HG03521 (cell line): ENCODE measurements around the gene RFX3.

Source experiments
- ATAC-seq: cut with Tn5 transposase; IDR thresholded peaks from one replicate; pipeline ENCODE4 v1.9.1; 2021; ENCODE audit warnings: mild to moderate bottlenecking, moderate library complexity; ENCODE audit not compliant: unreplicated experiment

The RFX3 gene

DNA sequence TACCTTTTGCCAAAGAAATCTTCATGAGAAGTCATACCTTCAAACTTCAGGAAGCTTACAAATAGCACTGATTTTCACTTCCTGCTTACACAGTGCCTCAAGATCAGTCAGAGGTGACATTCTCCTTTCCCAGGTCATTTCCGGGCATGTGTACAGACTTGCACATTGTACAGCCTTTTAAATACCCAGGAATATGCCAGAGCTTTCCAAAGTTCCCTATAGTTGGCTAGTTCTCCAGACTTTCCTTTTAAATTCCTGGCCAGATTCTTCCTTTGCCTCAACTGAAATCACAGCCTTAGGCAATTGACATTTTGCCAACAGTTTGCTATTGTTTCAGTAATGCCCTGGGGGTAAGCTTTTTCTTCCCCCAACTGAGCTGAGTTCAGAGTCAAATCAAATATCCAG is 47.2 kb downstream of the RFX3 start:
- ATAC-seq = no peak

DNA sequence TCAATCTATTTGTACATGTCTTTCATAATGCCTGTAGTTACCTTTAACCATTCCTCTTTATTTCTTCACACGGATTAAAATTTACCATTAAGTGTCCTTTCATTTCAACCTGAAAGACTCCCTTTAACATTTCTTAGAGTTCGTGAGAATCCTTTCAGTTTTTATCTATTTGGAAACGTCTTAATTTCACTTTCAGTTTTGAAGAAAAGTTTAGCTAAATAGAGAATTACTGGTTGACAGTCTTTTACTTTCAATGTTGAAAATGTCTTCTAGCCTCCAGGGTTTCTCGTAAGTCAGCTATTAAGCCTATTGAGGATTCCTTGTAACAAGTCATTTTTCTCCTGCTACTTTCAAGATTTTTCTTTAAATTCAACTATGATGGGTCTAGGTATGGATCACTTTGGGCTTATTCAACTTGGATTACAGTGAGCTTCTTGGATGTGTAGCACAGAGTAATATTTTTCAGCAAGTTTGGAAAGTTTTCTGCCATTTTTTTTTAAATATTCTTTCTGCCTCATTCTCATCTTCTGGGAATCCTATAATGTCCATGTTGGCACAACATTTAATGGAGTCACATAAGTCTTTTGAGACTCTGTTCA is 48.5 kb downstream of the RFX3 start:
- no peak for ATAC-seq

DNA sequence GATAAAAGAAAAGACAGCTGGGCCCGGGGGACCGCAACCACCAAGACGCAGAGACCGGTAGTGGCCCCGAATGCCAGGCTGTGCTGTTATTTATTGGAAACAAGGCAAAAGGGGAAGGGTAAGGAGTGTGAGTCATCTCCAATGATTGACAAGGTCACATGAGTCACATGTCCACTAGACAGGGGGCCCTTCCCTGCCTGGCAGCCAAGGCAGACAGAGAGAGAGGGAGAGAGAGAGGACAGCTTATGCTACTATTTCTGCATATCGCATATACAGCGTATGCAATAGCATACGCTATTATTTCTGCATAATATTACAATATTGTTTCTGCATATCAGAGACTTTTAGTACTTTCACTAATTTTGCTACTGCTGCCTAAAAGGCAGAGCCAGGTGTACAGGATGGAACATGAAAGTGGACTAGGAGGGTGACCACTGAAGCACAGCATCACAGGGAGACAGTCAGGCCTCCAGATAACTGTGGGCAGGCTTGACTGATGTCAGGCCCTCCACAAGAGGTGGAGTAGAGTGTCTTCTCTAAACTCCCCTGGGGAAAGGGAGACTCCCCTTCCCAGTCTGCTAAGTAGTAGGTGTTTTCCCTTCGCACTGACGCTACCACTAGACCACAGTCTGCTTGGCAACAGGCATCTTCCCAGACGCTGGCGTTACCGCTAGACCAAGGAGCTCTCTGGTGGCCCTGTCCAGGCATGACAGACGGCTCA is 50.3 kb downstream of the RFX3 start:
- no peak for ATAC-seq

DNA sequence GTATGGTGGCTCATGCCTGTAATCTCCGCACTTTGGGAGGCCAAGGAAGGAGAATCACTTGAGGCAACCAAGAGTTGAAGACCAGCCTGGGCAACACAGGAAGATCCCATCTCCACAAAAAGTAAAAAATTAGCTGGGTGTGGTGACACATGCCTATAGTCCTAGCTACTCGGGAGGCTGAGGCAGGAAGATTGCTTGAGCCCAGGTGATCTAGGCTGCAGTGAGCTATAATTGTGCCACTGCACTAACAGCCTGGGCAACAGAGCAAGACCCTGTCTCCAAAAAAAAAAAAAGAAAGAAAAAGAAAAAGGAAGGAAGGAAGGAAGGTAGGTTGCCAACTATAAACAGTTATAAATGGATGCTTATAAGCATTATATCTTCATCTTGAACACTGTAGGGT is 51.0 kb downstream of the RFX3 start:
- ATAC-seq = no peak

DNA sequence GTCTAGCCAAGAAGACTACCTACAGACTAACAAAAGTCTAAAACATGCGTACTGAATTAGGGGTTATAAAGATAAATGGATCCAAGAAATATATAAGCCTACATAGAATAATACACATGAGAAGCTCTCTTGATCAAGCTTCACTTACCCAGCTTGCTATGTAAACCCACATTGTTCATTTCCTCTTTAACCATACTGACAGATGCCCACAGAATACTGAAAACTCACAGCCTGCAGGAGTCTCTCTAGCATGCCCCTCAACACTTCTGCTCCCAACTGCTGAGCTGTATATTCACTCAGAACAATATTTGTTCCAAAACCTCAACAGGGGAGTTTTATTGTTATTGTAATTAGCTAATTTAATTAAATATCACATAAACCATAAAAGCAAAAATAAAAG is 52.4 kb downstream of the RFX3 start:
- ATAC-seq = no peak

DNA sequence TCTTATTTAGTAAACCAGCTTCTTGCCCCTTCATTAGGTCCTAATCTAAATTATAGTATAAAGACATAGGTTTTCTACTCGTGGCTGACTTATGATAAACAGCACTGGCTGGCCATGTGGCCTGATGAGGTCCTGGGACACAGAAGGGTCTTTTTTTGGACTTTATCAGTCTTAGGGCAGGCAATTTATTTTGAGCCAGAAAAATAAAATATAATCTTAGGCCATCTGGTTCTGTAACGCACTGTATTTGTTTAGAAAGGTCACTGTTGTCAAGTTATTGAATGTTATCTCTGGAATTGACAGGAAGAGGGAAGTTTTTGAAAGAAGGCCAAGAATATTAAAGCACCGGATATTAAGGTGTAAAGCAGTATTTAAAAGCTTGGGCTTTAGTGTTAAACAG is 53.9 kb downstream of the RFX3 start:
- ATAC-seq = no peak

DNA sequence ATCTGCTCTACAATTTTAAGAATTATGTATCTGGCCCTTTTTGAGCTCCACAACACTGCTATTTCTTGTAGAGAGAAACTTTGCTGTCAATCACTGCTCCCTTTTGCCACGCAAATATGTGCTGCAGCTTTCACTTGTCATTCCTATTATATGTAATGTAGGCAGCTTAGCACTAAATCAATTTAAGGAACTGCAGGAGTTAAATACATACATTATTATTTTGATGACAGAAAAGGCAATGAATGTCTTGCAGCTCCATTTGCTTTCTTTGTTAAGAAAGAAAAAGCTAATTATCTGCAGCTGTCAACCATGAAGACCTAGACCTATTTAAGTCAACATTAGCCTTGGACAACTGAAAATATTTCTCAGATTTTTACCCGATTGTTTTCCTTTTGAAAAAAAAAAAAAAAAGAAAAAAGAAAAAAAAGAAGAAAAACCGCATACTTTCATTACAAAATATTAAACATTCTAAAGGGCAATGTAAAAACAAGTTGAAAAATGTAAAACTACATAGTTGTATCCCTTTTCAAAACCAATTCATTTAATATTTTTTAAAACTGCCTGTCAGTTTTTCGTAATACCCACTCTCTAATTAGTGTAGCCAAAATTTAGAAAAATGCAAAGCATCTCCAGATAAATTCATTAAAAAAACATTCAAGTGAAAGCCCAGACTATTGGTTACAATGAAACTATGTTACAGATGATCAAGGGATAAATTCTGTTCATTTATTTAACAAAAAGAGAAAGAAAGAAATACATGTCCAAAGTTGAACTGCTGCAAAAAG is 57.2 kb downstream of the RFX3 start:
- no peak for ATAC-seq

DNA sequence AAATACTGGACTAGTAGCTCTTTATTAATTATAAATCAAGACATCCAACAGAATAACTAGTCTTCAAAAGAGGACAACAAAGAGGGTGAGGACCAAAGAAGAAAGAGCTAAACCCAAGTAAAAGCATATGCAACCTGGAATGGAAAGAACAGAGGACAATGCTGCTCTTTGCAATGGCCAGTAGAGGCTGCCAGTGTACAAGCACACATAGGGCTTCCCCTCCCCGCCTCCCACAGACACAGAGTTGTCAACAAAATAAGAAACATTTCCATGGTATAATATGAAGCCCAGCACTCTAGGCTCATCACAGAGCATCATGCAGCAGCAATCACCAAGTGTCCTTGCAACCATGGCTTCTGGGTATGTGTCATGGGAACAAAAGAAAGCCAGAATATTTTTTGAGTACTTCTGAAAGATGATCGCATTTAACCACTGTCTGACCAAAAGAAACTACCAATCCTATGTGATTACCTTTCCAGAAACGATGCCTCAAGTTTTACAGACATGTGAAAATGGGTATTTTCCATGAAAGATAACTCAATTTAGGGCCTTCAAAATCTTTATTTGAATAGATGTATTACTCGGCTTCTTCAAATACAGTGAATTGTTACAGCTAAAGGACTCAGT is 58.1 kb downstream of the RFX3 start:
- ATAC-seq = peak; percentile 98

DNA sequence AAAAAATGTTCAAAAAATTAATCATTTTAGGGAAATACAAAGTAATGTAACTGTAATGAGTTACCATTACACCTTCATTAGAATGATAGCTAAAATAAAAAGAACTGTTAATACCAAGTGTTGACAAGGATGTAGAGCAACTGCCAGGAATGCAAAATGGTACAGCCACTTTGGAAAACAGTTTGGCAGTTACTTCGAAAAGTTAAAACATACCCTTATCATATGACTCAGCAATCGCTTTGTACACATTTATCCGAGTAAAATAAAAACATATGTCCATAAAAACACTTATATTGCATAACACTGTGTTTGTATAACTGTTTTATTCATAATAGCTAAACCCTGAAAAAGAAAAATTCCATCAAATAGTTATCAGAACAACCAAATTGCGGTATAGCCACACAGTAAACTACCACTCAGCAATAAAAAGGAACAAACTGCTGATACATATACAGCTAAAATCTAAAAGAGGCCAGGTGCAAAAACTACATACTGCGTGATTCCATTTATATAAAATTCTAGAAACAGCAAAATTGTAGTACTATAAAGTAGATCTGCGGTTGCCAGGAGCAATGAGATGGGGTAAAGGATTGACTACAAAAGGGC is 61.7 kb downstream of the RFX3 start:
- no peak for ATAC-seq

DNA sequence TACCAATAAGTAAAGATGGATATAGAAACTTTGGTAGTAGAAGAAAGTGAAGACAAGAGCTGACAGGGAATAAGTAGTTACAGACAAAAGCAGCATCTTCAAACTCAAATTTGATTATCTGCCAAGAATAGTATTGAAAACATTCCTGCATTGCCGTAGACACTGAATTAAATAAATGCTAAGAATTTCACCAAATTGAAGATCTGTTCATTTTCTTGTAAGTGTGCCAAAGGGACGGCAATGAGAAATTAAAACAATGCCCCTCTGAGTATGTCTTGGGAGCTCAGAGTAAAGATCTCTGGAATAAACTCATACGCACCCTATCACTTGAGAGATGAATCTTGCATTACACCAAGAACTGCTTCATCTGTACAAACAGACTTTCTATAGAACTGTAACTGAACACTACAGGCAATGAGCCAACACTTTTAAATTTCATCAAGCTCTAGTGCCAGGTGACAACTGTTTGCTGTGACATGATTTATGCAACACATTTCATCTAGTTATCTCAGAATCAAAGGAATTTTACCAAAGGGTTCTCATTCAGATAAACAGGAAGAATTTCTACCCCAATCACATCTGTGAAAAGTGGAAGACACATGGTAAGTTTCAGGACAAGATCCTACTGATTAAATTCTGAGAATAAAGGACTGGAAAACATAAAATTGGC is 66.9 kb downstream of the RFX3 start:
- ATAC-seq = no peak

DNA sequence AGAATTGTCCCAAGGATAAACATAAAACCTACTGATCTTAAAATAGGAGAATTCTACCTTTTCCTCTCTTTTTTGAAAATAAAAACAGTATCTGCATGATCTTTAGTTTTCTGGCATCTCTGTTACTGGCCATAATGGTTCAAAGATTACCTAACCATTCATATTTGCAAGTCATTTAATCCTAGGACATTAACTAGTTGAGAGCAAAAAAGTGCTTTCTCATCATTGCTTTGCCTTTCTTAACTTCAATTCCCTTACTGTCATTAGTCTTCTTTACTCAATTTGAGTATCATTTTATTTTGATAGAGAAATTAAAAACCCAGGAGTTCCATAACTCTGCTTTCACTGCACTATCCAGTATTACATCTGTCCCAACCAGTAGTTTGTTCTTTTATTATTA is 68.6 kb downstream of the RFX3 start:
- no peak for ATAC-seq

DNA sequence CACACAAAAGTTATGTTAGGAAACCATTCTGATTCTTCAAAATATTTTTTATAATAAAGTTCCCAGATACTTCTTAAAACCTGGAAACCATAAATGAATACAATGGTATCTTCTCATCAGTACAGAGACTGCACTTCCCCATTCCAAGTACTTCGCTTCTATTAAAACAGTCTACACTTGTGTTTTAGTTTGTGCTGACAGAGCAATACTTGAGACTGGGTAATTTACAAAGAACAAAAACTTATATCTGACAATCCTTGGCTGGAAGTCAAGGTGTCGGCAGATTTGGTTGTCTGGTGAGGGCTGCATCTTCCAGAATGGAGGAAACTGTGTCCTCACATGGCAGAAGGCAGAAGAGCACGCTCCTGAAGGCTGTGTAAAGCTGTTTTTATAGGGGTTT is 70.1 kb downstream of the RFX3 start:
- ATAC-seq = no peak

DNA sequence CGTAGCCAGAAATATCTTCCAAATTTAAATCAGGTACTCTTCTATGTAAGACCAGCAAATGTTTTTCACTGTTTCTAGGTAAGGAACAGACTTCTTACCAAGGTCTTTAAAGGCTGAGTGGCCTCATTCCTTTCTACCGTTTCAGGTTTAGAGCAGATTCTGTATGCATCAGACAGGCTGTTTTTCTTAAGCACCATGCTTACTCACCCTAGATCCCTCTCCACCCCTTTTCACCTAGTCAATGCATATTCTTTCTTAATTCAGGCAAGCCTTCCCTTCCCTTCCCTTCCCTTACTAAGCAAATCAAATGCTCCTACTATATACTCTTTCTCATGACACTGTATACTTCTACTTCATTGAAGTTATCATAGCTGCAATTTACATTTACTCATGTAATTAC is 70.7 kb downstream of the RFX3 start:
- no peak for ATAC-seq

DNA sequence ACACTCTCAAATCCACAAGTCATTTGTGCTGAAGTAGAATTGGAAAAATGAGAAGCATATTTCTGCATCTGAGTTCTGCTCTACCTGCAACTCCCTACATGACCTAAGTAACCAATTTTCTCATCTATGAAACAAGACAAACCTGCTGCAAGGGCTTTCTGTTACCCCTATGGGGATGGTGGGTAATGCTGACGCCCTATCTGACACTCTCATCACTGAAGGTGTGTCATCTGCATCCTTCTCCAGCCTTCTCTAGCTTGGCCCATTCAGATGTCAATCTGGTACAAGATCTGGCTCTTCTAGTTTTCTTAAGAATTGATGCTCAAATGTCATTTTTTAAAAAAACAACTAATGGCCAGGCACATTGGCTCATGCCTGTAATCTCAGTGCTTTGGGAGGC is 73.8 kb downstream of the RFX3 start:
- no peak for ATAC-seq

DNA sequence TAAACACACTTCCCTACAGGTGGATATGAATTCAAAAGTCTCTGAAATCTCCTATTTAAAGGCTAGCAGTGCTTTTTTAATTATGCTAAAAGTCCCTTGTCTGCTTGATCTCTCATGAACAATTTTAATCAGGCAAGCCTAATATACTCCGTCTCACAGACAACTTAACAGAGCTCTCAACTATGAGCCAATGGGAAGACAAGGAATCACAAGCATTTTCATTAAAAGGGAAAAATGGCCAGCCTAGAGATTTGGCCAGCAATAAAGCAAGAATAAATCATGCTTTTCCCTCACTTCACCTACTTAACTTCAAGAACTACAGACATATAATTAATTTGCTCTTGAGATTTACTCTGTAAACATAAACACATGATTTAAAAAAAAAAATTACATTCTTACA is 78.0 kb downstream of the RFX3 start:
- ATAC-seq = no peak

DNA sequence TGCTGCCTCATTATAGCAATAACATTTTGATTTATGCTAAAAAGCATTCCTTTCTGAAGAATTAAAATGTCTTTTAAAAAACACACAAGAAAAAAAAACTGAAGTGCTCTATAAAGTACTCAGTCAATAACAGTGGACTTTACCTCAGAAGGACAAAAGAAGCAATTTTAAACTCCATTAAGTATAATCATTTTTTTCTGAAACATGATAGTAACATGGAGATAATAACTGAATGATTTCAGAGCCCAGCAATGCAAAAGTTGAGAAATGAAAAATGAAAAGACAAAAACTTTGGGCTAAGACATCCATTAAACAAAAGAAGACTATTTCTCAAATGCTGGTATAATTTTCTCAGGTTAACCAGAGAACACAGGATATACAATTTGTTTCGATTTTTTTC is 78.7 kb downstream of the RFX3 start:
- ATAC-seq = no peak

DNA sequence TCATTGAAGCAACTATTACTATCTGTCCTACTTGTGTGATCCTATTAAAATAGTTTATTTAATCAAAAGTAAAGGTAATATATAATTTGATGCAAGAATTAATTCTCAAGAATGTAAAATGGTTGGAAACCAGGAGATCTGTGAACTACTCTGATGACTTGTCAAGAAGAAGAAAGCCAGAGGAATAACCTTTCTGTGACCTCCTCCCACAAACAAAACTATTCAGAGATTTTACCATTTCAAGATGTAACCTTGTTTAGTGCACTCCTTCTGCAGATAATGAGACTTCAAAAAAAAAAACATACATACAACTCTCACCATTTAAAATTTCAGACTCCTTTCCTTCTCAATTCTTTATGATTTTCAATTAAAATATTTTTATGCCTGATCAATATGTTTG is 79.5 kb downstream of the RFX3 start:
- no peak for ATAC-seq

DNA sequence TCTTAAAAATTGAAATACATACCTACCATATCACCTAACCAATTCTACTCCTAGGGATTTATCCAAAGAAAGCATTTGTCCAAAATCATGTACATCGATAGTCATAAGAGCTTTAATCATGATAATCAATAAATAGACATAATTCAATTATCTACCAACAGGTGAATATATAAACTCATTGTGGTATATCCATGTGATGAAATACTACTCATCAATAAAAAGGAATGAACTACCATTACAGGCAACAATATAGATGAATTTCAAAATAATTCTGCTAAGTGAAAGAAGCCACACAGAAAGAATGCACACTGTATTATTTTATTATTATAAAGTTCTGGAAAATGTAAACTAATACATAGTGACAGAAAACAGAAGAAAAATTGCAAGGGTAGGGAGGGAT is 81.8 kb downstream of the RFX3 start:
- ATAC-seq = no peak

DNA sequence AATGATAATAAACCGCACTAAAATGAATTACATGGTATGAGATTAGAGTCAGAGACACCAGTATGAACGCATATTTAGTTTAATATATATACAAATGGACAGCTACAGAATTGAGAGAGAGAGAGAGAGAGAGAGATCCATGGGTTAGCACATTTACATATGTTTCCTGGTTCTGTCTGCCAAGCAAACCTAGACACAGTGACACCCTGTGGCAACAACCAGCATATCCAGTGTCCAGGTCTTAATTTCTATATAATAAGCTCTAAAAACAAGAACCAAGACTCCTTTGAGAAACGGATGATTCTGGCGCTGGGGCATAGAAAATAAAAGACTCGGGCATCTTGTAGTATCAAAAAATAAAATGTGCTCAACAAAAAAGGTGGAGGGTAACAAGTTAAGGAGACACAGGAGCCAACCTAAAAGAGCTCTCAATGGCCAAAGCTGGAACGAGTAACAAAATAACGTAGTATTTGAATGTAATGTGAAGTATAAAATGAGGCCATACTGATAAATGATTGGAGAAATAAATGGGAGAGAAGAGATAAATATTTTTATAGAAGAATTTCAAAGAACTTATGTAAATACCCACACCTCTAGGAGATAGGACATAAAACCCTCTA is 84.5 kb downstream of the RFX3 start:
- peak; percentile 88 for ATAC-seq

DNA sequence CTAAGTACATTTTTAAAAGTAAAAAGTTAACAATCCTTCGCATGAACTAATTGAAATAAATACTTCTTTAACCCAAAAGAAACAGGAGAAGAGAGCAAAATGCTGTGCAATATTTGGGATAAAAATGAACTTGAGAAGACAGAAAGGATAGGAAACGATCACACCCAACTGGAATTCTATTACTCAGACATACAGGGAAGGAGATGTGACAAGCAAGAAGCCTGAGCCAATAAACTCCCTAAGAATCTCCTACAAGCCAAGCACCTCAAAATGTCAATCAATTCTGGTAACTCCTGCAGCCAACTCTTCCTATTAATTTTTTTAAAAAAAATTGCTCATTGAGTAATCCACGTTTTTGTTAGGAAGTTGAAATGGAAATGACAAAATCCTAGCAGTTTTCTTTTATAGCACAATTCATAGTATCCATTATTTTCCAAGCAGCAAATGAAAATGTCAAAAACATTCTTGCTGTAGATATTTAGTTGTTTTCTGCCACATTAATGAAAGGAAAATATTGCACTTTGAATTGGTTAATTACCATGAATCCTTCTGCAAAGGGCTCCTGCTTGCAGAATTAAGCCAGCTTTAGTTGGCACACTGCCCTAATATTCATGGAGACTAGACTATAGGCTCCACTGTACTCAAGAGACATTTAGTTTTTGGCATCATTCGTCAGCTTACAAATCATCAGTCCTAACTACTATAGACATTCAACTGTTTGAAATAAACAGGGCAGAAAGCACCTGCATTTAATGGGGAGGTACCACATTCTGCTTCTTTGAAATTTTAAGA is 89.0 kb downstream of the RFX3 start:
- ATAC-seq = no peak
